GM21390 (cell line): ENCODE results near the gene MARVELD2.
"Not testable (repeated sequence)": the region's sequence is repeated elsewhere in the genome, so short reads cannot be mapped to it uniquely, and the experiment has no call there.

ENCODE experiments used
- ATAC-seq: cut with Tn5 transposase; IDR thresholded peaks from one replicate; pipeline ENCODE4 v1.9.1; 2021; ENCODE audit not compliant: unreplicated experiment

MARVELD2 gene

GRCh38 chr5:69449511-69449910, 34.6 kb downstream of the MARVELD2 start:
- ATAC-seq: no peak

GRCh38 chr5:69450116-69450515, 35.2 kb downstream of the MARVELD2 start:
- ATAC-seq: no peak

GRCh38 chr5:69450527-69450926, 35.6 kb downstream of the MARVELD2 start:
- ATAC-seq: not testable (repeated sequence)

GRCh38 chr5:69451941-69452647, 37.2 kb downstream of the MARVELD2 start:
- ATAC-seq: no peak

- not testable (repeated sequence) for ATAC-seq
These were observed 38.6 kb downstream of the MARVELD2 start for GRCh38 chr5:69453487-69453886.

GRCh38 chr5:69454460-69455249, 39.7 kb downstream of the MARVELD2 start:
- no peak for ATAC-seq

- not testable (repeated sequence) for ATAC-seq
These were observed 40.6 kb downstream of the MARVELD2 start for GRCh38 chr5:69455428-69455988.

- no peak for ATAC-seq
These were observed 47.3 kb downstream of the MARVELD2 start for GRCh38 chr5:69462170-69462569.

- not testable (repeated sequence) for ATAC-seq
These were observed 51.5 kb downstream of the MARVELD2 start for GRCh38 chr5:69466375-69466774.

GRCh38 chr5:69467442-69468225, 52.7 kb downstream of the MARVELD2 start:
- peak; percentile 95 for ATAC-seq

- no peak for ATAC-seq
These were observed 53.7 kb downstream of the MARVELD2 start for GRCh38 chr5:69468631-69469030.

- ATAC-seq: not testable (repeated sequence)
These were observed 56.6 kb downstream of the MARVELD2 start for GRCh38 chr5:69471516-69471915.

- ATAC-seq: not testable (repeated sequence)
These were observed 57.7 kb downstream of the MARVELD2 start for GRCh38 chr5:69472535-69473143.

GRCh38 chr5:69477170-69477569, 62.3 kb downstream of the MARVELD2 start:
- ATAC-seq: no peak

GRCh38 chr5:69478296-69478695, 63.4 kb downstream of the MARVELD2 start:
- ATAC-seq: not testable (repeated sequence)

- ATAC-seq: no peak
These were observed 70.0 kb downstream of the MARVELD2 start for GRCh38 chr5:69484891-69485290.

GRCh38 chr5:69485471-69485870, 70.6 kb downstream of the MARVELD2 start:
- no peak for ATAC-seq

- ATAC-seq: no peak
These were observed 74.3 kb downstream of the MARVELD2 start for GRCh38 chr5:69489246-69489645.

GRCh38 chr5:69491027-69491426, 76.1 kb downstream of the MARVELD2 start:
- no peak for ATAC-seq

- ATAC-seq: no peak
These were observed 77.0 kb downstream of the MARVELD2 start for GRCh38 chr5:69491838-69492390.
